ENCODE results near the gene OSBPL8. TPM values are rescaled to one million over a fixed set of nuclear protein-coding genes. Genes with fewer than 3 reads are reported as not detected.
"Not testable (repeated sequence)": the region's sequence is repeated elsewhere in the genome, so short reads cannot be mapped to it uniquely, and the experiment has no call there.

The OSBPL8 gene
- total RNA-seq, 1 donor from 2014 or later: 118 TPM

- intact Hi-C loops (cut with micrococcal nuclease): no loop called here
Measured at GRCh38 chr12:76374386-76375020, 185.1 kb downstream of the OSBPL8 start.

GRCh38 chr12:76368230-76368629 is 191.3 kb downstream of the OSBPL8 start:
- intact Hi-C loops (cut with micrococcal nuclease): no loop called here

GRCh38 chr12:76366163-76366562 is 193.4 kb downstream of the OSBPL8 start:
- intact Hi-C loops (cut with micrococcal nuclease): no loop called here

- intact Hi-C loops (cut with micrococcal nuclease): not testable (repeated sequence)
Measured at GRCh38 chr12:76364131-76364530, 195.4 kb downstream of the OSBPL8 start.

- intact Hi-C loops (cut with micrococcal nuclease): no loop called here
Measured at GRCh38 chr12:76360316-76360715, 199.3 kb downstream of the OSBPL8 start.

- intact Hi-C loops (cut with micrococcal nuclease): no loop called here
Measured at GRCh38 chr12:76356071-76356470, 203.5 kb downstream of the OSBPL8 start.

GRCh38 chr12:76348079-76348901 is 211.3 kb downstream of the OSBPL8 start, which contains the start of gene BBS10:
Gene BBS10, minus strand, starts transcription at chr12:76348415. Its CDS starts 57 bp downstream, at chr12:76348358.
- intact Hi-C loops (cut with micrococcal nuclease): loop anchor here (1.0 to 10.0 kb wide), 9 partner anchors 105 to 837 kb away; partner anchors contain the start of genes KRR1, NAP1L1, OSBPL8 and PHLDA1

- intact Hi-C loops (cut with micrococcal nuclease): loop anchor here (5.0 to 10.0 kb wide), 3 partner anchors 240 to 418 kb away; partner anchors contain the start of genes PHLDA1 and ZDHHC17
Measured at GRCh38 chr12:76346798-76347420, 212.7 kb downstream of the OSBPL8 start.

GRCh38 chr12:76346236-76346635 is 213.3 kb downstream of the OSBPL8 start:
- intact Hi-C loops (cut with micrococcal nuclease): loop anchor here (5.0 to 10.0 kb wide), 3 partner anchors 241 to 419 kb away; partner anchors contain the start of genes PHLDA1 and ZDHHC17

GRCh38 chr12:76345569-76345968 is 214.0 kb downstream of the OSBPL8 start:
- intact Hi-C loops (cut with micrococcal nuclease): loop anchor here (5.0 to 10.0 kb wide), 3 partner anchors 242 to 419 kb away; partner anchors contain the start of genes PHLDA1 and ZDHHC17

GRCh38 chr12:76341436-76342030 is 218.0 kb downstream of the OSBPL8 start:
- intact Hi-C loops (cut with micrococcal nuclease): loop anchor here (10.0 kb wide), 1 partner anchor 423 kb away; the partner anchor contains the start of gene ZDHHC17

GRCh38 chr12:76340680-76341435 is 218.7 kb downstream of the OSBPL8 start:
- intact Hi-C loops (cut with micrococcal nuclease): loop anchor here (10.0 kb wide), 1 partner anchor 424 kb away; the partner anchor contains the start of gene ZDHHC17

- intact Hi-C loops (cut with micrococcal nuclease): no loop called here
Measured at GRCh38 chr12:76337583-76337982, 222.0 kb downstream of the OSBPL8 start.

GRCh38 chr12:76332606-76333005 is 227.0 kb downstream of the OSBPL8 start:
- intact Hi-C loops (cut with micrococcal nuclease): no loop called here

- intact Hi-C loops (cut with micrococcal nuclease): no loop called here
Measured at GRCh38 chr12:76329606-76330005, 230.0 kb downstream of the OSBPL8 start.

- intact Hi-C loops (cut with micrococcal nuclease): no loop called here
Measured at GRCh38 chr12:76329159-76329558, 230.4 kb downstream of the OSBPL8 start.

- intact Hi-C loops (cut with micrococcal nuclease): not testable (repeated sequence)
Measured at GRCh38 chr12:76319595-76320319, 239.8 kb downstream of the OSBPL8 start.

- intact Hi-C loops (cut with micrococcal nuclease): no loop called here
Measured at GRCh38 chr12:76318773-76319594, 240.6 kb downstream of the OSBPL8 start.

GRCh38 chr12:76317976-76318375 is 241.6 kb downstream of the OSBPL8 start:
- intact Hi-C loops (cut with micrococcal nuclease): no loop called here
